Measurements from ENCODE around the gene SLC25A29.

The SLC25A29 gene

DNA sequence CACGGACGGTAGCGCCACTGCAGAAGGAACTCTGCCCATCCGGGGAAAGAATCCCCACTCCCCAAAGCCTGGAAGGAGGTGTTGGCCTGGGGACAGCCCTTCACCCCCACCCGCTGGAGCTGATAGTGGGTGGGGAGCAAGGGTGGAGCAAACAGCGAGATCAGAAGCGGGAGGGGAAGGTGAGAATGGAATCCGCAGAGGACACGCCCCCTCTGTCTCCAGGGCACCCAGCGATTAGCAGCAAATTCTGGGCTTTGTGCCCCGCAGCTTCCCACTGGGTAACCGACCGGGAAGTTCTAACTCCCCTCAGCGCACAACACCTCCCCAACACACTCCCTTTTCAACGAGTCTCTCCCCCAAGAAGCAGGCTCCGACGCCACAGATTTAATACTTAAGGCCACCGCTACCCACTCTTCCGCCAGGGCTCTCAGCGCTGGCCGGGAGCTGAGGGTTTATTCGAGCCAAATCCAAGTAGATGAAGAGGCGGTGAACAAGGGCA is 1.4 kb downstream of the SLC25A29 start (continued):
- TF ChIP-seq, protein P1, sequence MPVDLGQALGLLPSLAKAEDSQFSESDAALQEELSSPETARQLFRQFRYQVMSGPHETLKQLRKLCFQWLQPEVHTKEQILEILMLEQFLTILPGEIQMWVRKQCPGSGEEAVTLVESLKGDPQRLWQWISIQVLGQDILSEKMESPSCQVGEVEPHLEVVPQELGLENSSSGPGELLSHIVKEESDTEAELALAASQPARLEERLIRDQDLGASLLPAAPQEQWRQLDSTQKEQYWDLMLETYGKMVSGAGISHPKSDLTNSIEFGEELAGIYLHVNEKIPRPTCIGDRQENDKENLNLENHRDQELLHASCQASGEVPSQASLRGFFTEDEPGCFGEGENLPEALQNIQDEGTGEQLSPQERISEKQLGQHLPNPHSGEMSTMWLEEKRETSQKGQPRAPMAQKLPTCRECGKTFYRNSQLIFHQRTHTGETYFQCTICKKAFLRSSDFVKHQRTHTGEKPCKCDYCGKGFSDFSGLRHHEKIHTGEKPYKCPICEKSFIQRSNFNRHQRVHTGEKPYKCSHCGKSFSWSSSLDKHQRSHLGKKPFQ (tag by site-specific recombination; IDR thresholded peaks at IDR 0.05) = no peak
- no peak for TF ChIP-seq ZNF404 (tag by site-specific recombination; IDR thresholded peaks at IDR 0.05)
- TF ChIP-seq ZNF169 (tag by site-specific recombination; IDR thresholded peaks at IDR 0.05) = no peak
- TF ChIP-seq, protein P2, sequence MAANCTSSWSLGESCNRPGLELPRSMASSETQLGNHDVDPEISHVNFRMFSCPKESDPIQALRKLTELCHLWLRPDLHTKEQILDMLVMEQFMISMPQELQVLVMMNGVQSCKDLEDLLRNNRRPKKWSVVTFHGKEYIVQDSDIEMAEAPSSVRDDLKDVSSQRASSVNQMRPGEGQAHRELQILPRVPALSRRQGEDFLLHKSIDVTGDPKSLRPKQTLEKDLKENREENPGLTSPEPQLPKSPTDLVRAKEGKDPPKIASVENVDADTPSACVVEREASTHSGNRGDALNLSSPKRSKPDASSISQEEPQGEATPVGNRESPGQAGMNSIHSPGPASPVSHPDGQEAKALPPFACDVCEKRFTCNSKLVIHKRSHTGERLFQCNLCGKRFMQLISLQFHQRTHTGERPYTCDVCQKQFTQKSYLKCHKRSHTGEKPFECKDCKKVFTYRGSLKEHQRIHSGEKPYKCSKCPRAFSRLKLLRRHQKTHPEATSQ (tag by site-specific recombination; IDR thresholded peaks at IDR 0.05) = no peak
- TF ChIP-seq KLF9 (tag by site-specific recombination; IDR thresholded peaks at IDR 0.05; ENCODE audit: low read depth) = peak; percentile 94
- no peak for TF ChIP-seq ZNF623 (tag by site-specific recombination; IDR thresholded peaks at IDR 0.05)
- TF ChIP-seq EGR2 (tag by site-specific recombination; IDR thresholded peaks at IDR 0.05; ENCODE audit: low read depth) = no peak
- TF ChIP-seq ZNF510 (tag by site-specific recombination; IDR thresholded peaks at IDR 0.05; ENCODE audit: insufficient replicate concordance) = no peak
- TF ChIP-seq ZNF174 (tag by site-specific recombination; IDR thresholded peaks at IDR 0.05) = no peak
- TF ChIP-seq, protein P3, sequence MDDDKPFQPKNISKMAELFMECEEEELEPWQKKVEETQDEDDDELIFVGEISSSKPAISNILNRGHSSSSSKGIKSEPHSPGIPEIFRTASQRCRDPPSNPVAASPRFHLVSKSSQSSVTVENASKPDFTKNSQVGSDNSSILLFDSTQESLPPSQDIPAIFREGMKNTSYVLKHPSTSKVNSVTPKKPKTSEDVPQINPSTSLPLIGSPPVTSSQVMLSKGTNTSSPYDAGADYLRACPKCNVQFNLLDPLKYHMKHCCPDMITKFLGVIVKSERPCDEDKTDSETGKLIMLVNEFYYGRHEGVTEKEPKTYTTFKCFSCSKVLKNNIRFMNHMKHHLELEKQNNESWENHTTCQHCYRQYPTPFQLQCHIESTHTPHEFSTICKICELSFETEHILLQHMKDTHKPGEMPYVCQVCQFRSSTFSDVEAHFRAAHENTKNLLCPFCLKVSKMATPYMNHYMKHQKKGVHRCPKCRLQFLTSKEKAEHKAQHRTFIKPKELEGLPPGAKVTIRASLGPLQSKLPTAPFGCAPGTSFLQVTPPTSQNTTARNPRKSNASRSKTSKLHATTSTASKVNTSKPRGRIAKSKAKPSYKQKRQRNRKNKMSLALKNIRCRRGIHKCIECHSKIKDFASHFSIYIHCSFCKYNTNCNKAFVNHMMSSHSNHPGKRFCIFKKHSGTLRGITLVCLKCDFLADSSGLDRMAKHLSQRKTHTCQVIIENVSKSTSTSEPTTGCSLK (tag by site-specific recombination; IDR thresholded peaks at IDR 0.05) = no peak
- TF ChIP-seq, protein P4, sequence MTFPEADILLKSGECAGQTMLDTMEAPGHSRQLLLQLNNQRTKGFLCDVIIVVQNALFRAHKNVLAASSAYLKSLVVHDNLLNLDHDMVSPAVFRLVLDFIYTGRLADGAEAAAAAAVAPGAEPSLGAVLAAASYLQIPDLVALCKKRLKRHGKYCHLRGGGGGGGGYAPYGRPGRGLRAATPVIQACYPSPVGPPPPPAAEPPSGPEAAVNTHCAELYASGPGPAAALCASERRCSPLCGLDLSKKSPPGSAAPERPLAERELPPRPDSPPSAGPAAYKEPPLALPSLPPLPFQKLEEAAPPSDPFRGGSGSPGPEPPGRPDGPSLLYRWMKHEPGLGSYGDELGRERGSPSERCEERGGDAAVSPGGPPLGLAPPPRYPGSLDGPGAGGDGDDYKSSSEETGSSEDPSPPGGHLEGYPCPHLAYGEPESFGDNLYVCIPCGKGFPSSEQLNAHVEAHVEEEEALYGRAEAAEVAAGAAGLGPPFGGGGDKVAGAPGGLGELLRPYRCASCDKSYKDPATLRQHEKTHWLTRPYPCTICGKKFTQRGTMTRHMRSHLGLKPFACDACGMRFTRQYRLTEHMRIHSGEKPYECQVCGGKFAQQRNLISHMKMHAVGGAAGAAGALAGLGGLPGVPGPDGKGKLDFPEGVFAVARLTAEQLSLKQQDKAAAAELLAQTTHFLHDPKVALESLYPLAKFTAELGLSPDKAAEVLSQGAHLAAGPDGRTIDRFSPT (tag by site-specific recombination; IDR thresholded peaks at IDR 0.05) = no peak
- TF ChIP-seq, protein P5, sequence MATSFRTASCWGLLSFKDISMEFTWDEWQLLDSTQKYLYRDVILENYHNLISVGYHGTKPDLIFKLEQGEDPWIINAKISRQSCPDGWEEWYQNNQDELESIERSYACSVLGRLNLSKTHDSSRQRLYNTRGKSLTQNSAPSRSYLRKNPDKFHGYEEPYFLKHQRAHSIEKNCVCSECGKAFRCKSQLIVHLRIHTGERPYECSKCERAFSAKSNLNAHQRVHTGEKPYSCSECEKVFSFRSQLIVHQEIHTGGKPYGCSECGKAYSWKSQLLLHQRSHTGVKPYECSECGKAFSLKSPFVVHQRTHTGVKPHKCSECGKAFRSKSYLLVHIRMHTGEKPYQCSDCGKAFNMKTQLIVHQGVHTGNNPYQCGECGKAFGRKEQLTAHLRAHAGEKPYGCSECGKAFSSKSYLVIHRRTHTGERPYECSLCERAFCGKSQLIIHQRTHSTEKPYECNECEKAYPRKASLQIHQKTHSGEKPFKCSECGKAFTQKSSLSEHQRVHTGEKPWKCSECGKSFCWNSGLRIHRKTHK (tag by site-specific recombination; IDR thresholded peaks at IDR 0.05) = no peak
- no peak for TF ChIP-seq HOXC10 (CRISPR knock-in tag; IDR thresholded peaks at IDR 0.05)
- TF ChIP-seq FEZF1 (tag by site-specific recombination; IDR thresholded peaks at IDR 0.05) = no peak; the same call in 1 of the 2 replicates
- TF ChIP-seq, protein P6, sequence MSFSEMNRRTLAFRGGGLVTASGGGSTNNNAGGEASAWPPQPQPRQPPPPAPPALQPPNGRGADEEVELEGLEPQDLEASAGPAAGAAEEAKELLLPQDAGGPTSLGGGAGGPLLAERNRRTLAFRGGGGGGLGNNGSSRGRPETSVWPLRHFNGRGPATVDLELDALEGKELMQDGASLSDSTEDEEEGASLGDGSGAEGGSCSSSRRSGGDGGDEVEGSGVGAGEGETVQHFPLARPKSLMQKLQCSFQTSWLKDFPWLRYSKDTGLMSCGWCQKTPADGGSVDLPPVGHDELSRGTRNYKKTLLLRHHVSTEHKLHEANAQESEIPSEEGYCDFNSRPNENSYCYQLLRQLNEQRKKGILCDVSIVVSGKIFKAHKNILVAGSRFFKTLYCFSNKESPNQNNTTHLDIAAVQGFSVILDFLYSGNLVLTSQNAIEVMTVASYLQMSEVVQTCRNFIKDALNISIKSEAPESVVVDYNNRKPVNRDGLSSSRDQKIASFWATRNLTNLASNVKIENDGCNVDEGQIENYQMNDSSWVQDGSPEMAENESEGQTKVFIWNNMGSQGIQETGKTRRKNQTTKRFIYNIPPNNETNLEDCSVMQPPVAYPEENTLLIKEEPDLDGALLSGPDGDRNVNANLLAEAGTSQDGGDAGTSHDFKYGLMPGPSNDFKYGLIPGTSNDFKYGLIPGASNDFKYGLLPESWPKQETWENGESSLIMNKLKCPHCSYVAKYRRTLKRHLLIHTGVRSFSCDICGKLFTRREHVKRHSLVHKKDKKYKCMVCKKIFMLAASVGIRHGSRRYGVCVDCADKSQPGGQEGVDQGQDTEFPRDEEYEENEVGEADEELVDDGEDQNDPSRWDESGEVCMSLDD (tag by site-specific recombination; IDR thresholded peaks at IDR 0.05) = no peak; the same call in 1 of the 2 replicates
- TF ChIP-seq, protein P7, sequence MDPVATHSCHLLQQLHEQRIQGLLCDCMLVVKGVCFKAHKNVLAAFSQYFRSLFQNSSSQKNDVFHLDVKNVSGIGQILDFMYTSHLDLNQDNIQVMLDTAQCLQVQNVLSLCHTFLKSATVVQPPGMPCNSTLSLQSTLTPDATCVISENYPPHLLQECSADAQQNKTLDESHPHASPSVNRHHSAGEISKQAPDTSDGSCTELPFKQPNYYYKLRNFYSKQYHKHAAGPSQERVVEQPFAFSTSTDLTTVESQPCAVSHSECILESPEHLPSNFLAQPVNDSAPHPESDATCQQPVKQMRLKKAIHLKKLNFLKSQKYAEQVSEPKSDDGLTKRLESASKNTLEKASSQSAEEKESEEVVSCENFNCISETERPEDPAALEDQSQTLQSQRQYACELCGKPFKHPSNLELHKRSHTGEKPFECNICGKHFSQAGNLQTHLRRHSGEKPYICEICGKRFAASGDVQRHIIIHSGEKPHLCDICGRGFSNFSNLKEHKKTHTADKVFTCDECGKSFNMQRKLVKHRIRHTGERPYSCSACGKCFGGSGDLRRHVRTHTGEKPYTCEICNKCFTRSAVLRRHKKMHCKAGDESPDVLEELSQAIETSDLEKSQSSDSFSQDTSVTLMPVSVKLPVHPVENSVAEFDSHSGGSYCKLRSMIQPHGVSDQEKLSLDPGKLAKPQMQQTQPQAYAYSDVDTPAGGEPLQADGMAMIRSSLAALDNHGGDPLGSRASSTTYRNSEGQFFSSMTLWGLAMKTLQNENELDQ (tag by site-specific recombination; IDR thresholded peaks at IDR 0.05; ENCODE audit: low read depth) = no peak
- no peak for TF ChIP-seq ZNF239 (tag by site-specific recombination; IDR thresholded peaks at IDR 0.05)
- TF ChIP-seq, protein P8, sequence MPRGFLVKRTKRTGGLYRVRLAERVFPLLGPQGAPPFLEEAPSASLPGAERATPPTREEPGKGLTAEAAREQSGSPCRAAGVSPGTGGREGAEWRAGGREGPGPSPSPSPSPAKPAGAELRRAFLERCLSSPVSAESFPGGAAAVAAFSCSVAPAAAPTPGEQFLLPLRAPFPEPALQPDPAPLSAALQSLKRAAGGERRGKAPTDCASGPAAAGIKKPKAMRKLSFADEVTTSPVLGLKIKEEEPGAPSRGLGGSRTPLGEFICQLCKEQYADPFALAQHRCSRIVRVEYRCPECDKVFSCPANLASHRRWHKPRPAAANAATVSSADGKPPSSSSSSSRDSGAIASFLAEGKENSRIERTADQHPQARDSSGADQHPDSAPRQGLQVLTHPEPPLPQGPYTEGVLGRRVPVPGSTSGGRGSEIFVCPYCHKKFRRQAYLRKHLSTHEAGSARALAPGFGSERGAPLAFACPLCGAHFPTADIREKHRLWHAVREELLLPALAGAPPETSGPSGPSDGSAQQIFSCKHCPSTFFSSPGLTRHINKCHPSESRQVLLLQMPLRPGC (tag by site-specific recombination; IDR thresholded peaks at IDR 0.05) = no peak
- TF ChIP-seq, protein P9, sequence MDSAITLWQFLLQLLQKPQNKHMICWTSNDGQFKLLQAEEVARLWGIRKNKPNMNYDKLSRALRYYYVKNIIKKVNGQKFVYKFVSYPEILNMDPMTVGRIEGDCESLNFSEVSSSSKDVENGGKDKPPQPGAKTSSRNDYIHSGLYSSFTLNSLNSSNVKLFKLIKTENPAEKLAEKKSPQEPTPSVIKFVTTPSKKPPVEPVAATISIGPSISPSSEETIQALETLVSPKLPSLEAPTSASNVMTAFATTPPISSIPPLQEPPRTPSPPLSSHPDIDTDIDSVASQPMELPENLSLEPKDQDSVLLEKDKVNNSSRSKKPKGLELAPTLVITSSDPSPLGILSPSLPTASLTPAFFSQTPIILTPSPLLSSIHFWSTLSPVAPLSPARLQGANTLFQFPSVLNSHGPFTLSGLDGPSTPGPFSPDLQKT (IDR thresholded peaks at IDR 0.05; ENCODE audit: borderline replicate concordance, low read depth, low read length) = no peak
- no peak for TF ChIP-seq ZNF664 (tag by site-specific recombination; IDR thresholded peaks at IDR 0.05)
- no peak for TF ChIP-seq BCL11B (tag by site-specific recombination; IDR thresholded peaks at IDR 0.05; ENCODE audit: low read depth)
- TF ChIP-seq ZNF366 (tag by site-specific recombination; conservative IDR thresholded peaks at IDR 0.05) = no peak; the same call in 1 of the 2 replicates
